ENCODE data around the gene MAP2K1. TPM values are rescaled to one million over a fixed set of nuclear protein-coding genes. Genes with fewer than 3 reads are reported as not detected.
"Not testable (repeated sequence)": the region's sequence is repeated elsewhere in the genome, so short reads cannot be mapped to it uniquely, and the experiment has no call there.

MAP2K1 gene
- total RNA-seq, 6 experiments from 2014 or later = 25.7 to 68.8 (median 53.9) TPM

- no peak overlapping the region for H3K27ac ChIP-seq
- DNase-seq (no peak), ATAC-seq (no peak)
- no peak overlapping the region for H3K4me3 ChIP-seq
- no peaks in the 10 kb centered on the region for H3K27me3 ChIP-seq
- peaks cover 0 to 25% (median 4%) of the 10 kb centered on the region in 4 donors for H3K4me1 ChIP-seq
- TF ChIP-seq POLR2A (IDR thresholded peaks at IDR 0.05) = no peak
- TF ChIP-seq, protein P1, sequence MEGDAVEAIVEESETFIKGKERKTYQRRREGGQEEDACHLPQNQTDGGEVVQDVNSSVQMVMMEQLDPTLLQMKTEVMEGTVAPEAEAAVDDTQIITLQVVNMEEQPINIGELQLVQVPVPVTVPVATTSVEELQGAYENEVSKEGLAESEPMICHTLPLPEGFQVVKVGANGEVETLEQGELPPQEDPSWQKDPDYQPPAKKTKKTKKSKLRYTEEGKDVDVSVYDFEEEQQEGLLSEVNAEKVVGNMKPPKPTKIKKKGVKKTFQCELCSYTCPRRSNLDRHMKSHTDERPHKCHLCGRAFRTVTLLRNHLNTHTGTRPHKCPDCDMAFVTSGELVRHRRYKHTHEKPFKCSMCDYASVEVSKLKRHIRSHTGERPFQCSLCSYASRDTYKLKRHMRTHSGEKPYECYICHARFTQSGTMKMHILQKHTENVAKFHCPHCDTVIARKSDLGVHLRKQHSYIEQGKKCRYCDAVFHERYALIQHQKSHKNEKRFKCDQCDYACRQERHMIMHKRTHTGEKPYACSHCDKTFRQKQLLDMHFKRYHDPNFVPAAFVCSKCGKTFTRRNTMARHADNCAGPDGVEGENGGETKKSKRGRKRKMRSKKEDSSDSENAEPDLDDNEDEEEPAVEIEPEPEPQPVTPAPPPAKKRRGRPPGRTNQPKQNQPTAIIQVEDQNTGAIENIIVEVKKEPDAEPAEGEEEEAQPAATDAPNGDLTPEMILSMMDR (IDR thresholded peaks at IDR 0.05) = no peak
- no peaks in the 10 kb centered on the region for H3K36me3 ChIP-seq
- intact Hi-C loops (cut with DNase I) = loop anchor here (10.0 kb wide), 1 partner anchor 105 kb away; the partner anchor contains the start of gene SNAPC5 (in 2 of the 2)
- H3K9me3 ChIP-seq = no peaks in the 10 kb centered on the region
Observed at GRCh38 chr15:66389859-66390381, 3.2 kb downstream of the MAP2K1 start.

DNA sequence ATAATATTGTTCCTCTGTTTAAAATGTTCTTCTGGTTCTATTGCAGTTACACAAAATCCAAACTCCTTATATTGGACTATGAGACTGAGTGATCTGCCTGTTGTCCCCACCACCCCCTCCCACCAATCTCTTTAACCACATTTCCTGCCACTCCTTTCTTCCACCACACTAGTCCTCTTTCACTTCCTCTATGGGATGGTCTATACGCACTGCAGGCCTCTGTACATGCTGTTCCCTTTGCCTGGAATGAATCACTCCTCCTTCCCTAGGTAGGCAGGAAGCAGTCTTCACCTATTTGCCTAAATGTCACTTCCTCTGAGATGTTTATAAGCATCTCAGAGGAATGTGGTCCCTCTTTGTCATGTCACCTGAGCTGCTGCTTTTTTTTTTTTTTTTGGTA, 4.0 kb downstream of the MAP2K1 start:
- Histone ChIP-seq H3K27ac (no peak overlapping the region), H3K27me3 (no peaks in the 10 kb centered on the region), H3K9me3 (no peaks in the 10 kb centered on the region), H3K36me3 (no peaks in the 10 kb centered on the region), H3K4me3 (no peak overlapping the region), H3K4me1 (peaks cover 0 to 24% (median 4%) of the 10 kb centered on the region in 4 donors)
- WGBS (ENCODE audit: insufficient coverage, low coverage, low lambda C conversion rate, missing lambda C conversion rate) = 50% methylated on average over 1 of the region's 1 CpG
- TF ChIP-seq, protein P1 (IDR thresholded peaks at IDR 0.05) = no peak
- no peak for TF ChIP-seq POLR2A (IDR thresholded peaks at IDR 0.05)
- no peak for ATAC-seq
- intact Hi-C loops (cut with DNase I) = no loop called here
- no peak for DNase-seq

GRCh38 chr15:66393037-66393436, 6.3 kb downstream of the MAP2K1 start:
- H3K27ac ChIP-seq; DNase-seq; H3K27me3 ChIP-seq; ATAC-seq; H3K36me3 ChIP-seq; H3K9me3 ChIP-seq; H3K4me3 ChIP-seq; intact Hi-C loops (cut with DNase I): not testable (repeated sequence)
- WGBS (ENCODE audit: insufficient coverage, low coverage, low lambda C conversion rate, missing lambda C conversion rate) = 63% methylated on average over 1 of the region's 1 CpG
- H3K4me1 ChIP-seq = peaks cover 0 to 16% (median 4%) of the 10 kb centered on the region in 4 donors

- no peak for TF ChIP-seq POLR2A (IDR thresholded peaks at IDR 0.05)
- TF ChIP-seq, protein P1 (IDR thresholded peaks at IDR 0.05) = no peak
- no peak overlapping the region for H3K27ac ChIP-seq
- no peaks in the 10 kb centered on the region for H3K27me3 ChIP-seq
- WGBS (ENCODE audit: insufficient coverage, low coverage, low lambda C conversion rate, missing lambda C conversion rate) = 100% methylated on average over 1 of the region's 1 CpG
- H3K36me3 ChIP-seq = no peaks in the 10 kb centered on the region
- H3K4me3 ChIP-seq = no peak overlapping the region
- intact Hi-C loops (cut with DNase I) = no loop called here
- ATAC-seq (no peak), DNase-seq (no peak)
- H3K4me1 ChIP-seq = peaks cover 0 to 9% (median 0%) of the 10 kb centered on the region in 4 donors
- H3K9me3 ChIP-seq = no peaks in the 10 kb centered on the region
Observed at GRCh38 chr15:66394472-66394871, 7.8 kb downstream of the MAP2K1 start.

DNA sequence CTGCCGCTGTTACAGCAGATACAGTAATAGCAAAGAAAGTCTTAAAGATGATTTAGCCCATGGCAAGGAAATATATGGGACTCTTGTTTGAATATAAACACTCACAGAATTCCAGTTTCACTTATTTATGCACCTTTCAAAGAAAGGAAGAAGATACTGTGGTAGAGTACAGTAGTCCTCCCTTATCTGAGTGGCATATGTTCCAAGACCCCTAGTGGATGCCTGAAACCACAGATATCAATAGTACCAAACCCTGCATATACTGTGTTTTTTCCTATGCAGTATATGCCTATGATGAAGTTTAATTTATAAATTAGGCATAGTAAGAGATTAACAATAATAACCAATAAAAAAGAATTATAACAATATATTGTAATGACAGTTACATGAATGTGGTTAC, 8.2 kb downstream of the MAP2K1 start:
- 100% methylated on average over 1 of the region's 1 CpG for WGBS (ENCODE audit: insufficient coverage, low coverage, low lambda C conversion rate, missing lambda C conversion rate)
- no peaks in the 10 kb centered on the region for H3K27me3 ChIP-seq
- no peaks in the 10 kb centered on the region for H3K36me3 ChIP-seq
- H3K4me1 ChIP-seq = peaks cover 0 to 9% (median 0%) of the 10 kb centered on the region in 4 donors
- H3K4me3 ChIP-seq = no peak overlapping the region
- no peak overlapping the region for H3K27ac ChIP-seq
- ATAC-seq (no peak), DNase-seq (no peak)
- no peaks in the 10 kb centered on the region for H3K9me3 ChIP-seq
- no peak for TF ChIP-seq POLR2A (IDR thresholded peaks at IDR 0.05)
- TF ChIP-seq, protein P1 (IDR thresholded peaks at IDR 0.05) = no peak
- intact Hi-C loops (cut with DNase I) = no loop called here
